ENCODE results near the gene ZC3H15.
"Not testable (repeated sequence)": the region's sequence is repeated elsewhere in the genome, so short reads cannot be mapped to it uniquely, and the experiment has no call there.

The ZC3H15 gene

DNA sequence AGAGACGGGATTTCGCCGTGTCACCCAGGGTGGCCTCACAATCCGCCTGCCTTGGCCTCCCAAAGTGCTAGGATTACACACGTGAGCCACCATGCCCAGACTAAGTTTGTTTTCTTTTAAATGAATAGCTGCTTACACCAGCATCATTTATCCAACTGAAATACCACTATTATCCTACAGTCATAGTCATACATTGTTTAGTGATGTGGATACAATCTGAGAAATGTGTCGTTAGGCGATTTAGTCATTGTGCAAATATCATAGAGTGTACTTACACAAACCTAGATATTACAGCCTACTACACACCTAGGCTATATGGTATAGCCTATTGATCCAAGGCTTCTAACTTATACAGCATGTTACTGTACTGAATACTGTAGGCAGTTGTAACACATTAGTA is 10.3 kb downstream of the ZC3H15 start:
- DNase-seq: no peak

DNA sequence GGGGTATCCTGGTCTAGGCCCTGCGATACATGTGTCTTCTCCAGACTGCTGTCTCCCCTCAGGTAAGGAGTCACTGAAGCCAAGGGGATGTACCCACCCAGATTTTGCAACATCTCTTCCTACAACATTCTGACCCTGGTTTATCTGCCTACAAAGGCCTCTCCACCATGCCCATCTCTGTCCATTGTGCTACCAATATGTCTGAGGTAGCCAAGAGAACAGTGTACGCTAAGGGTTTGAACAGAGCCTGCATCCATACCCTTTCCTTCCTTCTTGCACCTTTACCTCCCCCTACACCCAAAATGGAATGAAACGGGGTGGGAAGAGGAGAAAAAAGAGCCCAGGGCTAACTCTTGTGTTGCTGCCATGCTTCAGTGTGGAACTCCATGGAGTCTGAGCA is 11.9 kb downstream of the ZC3H15 start:
- no peak for DNase-seq

DNA sequence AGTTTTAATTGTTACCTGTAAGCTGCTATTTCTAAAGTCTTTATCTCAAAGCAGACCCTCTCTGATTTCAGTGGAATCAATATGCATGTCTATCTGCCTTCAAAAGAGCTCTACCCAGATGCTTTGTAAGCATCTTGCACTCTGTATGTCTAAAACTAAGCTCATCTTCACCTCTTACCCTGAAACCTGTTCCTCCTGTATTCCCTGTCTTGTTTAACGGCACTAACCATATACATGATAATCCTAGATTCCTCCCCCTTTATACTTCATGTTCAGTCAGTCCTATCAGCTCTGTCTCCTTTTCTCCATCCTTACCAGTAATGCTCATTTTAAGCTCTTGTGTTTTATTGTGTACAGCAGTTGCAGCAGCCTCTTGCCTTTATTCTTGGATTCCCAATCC is 12.8 kb downstream of the ZC3H15 start:
- no peak for DNase-seq

DNA sequence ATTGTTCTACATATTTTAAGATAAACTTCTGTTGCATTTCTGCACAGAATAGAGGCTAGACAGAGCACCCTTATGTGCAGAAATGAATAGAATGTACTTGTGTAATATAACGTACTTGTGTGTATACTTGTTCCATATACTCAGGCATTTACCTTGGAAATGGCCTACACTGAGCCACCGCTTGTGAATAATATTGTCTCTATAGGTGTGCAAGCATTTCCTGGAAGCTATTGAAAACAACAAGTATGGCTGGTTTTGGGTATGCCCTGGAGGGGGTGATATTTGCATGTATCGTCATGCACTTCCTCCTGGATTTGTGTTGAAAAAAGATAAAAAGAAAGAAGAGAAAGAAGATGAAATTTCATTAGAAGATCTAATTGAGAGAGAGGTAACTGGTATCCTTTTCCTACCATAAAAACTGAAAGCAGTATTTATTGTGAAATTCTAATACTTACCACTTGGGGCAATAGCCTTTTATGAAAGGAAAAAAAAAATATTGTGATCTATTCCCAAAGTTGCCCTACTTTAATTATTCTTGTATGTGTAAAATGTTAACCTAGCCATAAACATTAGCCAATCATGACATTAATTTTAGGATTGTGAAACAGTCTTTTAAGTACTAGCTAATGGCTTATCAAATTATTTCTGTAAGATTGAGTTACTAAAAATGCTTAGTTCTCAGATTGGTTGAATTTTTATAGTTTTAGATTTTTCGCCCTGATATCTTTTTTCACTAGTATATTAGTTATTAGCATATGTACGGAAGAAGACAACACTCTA is 18.0 kb downstream of the ZC3H15 start:
- DNase-seq: peak; percentile 36

DNA sequence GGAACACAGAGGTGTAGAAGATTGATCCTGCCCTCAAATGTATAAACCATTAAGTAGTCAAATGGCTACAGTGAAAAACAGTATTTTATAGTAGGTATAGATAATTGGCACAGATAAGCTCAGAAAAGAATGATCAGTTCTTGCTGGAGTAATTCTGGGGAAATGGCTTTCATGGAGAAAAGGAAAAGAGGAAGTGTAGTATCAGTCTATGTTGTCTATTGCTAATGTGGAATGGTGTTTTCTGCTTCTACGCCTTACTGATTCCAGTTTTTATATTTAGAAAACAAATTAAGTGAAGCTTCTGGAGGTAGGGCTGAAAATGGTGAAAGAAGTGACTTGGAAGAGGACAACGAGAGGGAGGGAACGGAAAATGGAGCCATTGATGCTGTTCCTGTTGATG is 22.2 kb downstream of the ZC3H15 start:
- DNase-seq: no peak

DNA sequence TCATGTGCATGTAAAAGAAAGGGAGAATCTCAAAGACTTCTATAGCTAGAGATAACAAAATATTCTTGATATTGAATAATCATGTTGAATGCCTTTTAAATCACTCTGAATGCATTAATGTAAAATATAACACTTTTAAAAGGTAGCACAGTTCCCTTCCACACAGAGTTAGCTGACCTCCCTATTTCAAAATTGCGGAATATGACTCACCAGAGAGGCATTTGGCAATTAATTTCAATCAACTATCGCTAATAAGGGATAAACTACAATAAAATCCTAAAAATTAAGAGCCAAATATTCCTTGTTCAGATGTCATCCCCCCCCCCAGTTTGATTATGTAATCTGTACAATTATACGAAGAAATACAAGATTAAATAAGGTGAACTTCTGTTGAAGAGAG is 29.3 kb downstream of the ZC3H15 start:
- peak; percentile 24 for DNase-seq

DNA sequence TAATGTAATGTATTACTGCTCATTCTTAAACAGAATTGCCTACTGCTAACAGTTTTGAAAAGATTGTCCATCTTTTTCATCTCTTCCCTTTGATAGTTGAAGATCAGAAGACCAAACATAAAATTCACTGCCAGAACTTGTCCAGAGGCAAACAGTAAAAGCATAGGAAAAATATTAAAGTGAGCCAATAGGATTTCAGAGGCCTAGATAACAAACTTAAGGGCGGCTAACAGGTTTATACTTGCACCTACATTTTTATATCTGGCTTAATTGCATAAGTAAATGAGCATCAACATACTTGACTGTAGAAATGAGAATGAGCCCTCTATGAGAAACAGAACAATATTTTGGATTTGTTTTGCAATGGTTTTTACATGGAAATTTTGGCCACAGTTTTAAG is 30.3 kb downstream of the ZC3H15 start:
- DNase-seq: no peak

DNA sequence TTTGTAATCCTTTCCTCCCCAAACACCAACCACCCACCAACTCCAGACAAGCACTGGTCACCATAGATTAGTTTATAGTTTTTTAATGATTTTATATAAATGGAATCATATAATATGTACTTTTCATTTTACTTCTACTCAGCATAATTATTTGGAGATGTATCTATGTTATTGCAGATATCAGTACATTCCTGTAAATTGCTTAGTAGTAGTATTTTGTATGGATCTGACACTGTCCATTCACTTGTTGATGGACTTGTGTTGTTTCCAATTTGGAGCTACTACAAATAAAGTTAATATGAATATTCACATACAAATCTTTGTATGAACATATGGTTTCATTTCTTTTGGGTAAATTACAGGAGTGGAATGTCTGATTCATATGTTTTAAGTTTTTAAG is 31.0 kb downstream of the ZC3H15 start:
- no peak for DNase-seq

DNA sequence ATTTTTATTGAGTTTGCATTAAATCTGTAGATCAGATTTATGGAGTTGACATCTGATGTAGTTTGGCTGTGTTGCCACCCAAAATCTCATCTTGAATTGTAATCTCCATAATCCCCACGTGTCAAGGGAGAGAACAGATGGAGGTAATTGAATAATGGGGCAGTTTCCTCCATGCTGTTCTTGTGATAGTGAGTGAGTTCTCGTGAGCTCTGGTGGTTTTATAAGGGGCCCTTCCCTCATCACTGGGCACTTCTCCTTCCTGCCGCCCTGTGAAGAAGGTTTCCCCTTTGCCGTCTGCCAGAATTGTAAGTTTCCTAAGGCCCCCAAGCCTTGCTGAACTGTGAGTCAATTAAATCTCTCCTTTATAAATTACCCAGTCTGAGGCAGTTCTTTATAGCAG is 32.2 kb downstream of the ZC3H15 start:
- no peak for DNase-seq

DNA sequence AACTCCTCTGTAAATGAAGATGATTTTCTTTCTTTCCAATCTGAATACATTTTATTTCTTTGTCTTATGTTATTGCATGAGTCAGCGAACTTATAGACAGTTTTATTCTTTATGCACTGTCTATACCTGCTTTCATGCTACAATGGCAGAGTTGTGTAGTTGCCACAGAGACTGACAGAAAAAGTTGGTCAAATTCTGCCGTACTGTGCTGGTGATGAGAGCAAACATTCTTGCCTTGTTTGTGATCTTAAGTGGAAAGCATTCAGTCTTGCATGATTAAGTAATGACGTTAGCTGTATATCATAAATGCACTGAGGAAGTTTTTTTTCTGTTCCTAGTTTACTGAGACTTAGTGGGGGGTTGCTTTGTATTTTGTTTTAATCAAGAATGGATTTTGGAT is 32.9 kb downstream of the ZC3H15 start:
- peak; percentile 9 for DNase-seq

DNA sequence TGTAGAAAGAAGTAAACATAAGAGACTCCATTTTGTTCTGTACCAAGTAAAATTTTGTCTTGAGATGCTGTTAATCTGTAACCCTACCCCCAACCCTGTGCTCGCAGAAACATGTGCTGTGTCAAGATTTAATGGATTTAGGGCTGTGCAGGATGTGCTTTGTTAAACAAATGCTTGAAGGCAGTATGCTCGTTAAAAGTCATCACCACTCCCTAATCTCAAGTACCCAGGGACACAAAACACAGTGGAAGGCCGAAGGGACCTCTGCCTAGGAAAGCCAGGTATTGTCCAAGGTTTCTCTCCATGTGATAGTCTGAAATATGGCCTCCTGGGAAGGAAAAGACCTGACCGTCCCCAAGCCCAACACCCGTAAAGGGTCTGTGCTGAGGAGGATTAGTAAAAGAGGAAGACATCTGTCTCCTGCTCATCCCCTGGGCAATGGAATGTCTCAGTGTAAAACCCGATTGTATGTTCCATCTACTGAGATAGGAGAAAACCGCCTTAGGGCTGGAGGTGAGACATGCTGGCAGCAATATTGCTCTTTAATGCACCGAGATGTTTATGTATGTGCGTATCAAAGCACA is 35.6 kb downstream of the ZC3H15 start:
- not testable (repeated sequence) for DNase-seq

DNA sequence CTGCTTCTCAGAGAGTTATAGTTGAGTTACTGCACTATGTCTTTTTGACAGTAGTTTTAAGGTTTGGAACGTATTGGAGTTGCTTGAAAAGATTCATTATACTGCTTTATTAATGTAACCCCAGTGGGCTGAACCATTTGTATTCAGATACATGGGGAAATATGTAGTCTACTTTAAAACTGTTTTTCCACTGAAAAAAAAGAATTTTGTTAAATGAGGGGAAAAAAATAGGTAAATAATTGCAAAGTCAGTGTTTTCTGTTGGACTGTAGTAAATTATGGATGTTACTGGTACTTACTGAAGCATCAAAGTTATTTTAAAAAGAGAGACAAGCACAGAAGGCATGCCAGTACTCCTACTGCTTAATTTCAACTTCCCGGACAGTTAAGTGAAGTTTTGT is 36.4 kb downstream of the ZC3H15 start:
- DNase-seq: no peak

DNA sequence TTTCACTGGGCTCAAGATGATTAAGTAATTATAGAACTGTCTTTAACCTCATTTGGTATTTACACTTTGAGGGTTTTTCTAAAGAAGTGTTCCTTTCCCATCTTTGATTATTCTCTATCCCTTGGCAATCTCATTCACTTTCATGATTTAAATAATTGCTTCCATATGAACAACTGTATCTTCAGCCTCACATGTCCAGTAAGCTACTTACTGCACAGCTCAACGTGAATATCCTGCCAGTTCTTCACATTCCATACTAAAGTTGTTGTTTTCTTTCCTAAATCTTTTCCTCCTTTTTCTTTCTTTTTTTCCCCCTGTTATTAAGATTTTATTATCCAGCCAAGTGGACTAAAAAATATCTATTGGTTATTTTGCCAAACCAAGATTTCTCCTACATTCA is 37.7 kb downstream of the ZC3H15 start:
- DNase-seq: no peak

DNA sequence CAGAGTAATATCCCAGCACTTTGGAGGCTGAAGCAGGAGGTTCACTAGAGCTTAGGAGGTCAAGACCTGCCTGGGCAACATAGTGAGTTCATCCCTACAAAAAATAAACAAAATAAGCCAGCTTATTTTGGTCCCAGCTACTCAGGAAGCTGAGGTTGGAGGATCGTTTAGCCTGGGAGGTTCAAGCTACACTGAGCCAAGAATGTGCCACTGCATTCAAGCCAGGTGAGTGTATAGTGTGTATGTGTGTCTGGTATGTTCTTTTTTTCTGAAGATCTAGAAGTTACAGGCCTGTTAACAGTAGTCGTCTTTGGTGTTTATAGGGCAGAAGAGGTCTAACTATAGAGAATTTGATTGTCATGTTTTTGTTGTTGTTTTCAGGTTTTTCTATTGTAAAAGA is 40.2 kb downstream of the ZC3H15 start:
- no peak for DNase-seq

DNA sequence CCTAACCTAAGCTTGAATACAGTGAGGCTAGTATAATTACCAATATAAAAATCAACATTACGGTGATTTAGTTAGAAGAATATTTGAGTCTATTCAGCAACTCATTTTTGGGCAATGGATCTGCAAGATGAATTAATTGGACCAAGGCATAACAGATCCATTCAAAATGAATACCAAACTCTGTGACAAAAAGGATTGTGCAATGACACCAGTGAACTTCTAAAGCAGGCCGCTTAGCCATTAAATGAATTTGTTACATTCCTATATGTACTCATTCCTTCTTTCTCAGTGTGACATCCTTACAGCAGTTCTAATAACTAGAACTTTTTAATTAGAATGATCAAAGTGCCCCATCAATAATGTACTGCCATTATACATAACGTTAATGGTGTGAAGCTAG is 44.3 kb downstream of the ZC3H15 start:
- DNase-seq: no peak

DNA sequence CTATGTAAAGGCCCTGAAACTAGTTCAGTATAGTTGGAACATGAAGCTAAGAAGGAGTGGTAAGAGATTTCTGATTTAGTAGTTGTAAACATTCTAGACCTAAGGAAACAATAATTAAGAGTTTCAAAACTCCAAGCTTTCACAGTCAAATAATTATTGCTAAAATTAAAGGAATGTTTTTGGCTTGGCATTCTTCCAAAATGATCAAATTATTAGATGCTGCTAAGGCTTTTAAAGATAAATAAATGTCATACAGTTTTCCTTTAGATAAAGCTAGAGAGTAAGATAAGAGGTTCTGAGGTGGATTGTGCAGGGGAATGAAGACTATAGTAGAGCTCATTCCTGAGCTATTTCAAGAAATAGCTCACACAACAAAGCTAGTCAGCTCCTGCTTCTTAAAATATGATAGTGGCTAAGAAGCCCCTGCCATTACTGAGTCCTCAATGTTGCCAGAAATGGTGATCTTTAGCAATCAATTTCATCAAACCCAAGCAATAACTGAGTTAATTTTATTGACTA is 45.3 kb downstream of the ZC3H15 start:
- no peak for DNase-seq

DNA sequence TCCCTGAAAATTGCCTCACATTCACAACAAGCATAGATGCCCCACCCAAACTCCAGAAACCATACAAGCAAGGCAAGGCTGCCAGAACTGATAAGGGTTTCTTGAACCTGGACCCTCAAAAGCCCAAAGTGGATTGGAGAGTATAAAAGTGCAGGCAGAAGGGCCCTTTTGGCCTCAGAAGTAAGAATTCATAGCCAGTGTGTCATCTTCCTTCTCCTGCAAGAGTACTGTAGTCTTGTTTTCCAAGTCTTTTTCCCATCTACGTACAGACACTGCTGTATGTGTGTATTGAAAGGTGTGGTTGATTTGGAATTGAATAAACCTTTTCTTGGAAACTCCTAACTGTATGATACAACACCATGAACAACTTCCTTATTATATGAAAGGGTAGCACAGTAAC is 46.8 kb downstream of the ZC3H15 start:
- no peak for DNase-seq

DNA sequence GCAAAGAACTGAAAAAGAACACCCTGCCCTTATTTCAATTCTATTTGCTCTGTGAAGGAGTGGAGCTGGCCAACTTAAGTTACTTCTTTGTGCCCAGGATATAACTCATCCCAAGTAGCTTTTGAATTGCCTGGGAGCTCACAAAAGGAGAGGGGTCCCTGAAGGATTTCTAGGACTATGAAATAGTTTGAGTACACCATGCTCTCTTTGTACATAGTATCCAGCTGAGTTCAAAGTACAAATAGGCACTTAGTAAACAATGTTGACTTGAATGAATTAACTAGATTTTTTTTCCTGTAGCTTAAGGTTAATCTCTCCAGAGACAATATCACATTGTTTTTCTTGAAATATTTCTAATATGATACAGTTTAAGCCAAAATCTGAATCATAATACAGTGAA is 47.7 kb downstream of the ZC3H15 start:
- no peak for DNase-seq

DNA sequence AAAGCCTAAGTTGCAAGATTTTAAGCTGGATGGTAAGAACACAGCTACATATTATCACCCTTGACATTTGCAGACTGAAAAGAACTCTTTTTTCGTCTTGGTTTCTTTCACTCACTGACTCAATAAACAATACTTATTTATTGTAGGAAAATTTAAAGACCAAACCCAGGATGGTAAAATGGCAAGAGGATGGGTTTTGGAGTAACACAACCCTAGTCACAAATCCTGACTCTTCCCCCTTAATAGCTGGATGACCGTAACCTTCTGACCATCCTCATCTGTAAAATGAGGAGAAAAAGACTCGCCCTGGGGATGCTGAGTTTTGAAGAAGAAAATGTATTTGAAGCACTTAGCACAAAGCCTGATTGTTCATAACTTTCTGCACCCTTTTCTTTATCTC is 48.3 kb downstream of the ZC3H15 start:
- no peak for DNase-seq

DNA sequence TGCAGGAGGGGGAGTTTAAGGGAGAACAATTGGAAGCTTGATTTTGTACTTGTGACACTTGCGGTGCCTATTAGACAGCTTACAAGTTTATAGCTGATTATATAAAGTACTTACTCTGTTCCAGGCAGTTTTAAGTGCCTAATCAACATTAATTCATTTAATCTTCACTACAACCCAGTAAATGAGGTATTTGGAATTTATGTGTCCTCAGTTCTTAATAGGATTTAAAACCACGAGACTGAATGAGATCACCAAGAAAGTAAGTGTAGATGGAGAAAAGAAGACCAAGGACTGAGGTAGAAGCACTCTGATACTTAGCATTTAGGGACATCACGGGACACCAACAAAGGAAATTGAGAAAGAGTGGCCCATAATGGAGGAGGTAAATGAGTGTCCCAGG is 49.8 kb downstream of the ZC3H15 start:
- no peak for DNase-seq

DNA sequence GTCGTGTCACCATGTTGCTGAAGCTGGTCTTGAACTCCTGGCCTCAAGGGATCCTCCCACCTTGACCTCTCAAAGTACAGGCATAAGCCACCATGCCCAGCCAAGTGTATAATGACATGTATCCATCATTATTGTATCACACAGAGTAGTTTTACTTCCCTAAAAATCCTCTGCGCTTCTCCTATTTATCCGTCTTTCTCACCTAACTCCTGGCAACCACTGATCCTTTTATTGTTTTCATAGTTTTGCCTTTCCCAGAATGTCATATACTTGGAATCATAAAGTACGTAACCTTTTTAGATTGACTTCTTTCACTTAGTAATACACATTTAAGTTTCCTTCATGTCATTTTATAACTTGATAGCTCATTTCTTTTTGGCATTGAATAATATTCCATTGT is 51.0 kb downstream of the ZC3H15 start:
- DNase-seq: no peak

DNA sequence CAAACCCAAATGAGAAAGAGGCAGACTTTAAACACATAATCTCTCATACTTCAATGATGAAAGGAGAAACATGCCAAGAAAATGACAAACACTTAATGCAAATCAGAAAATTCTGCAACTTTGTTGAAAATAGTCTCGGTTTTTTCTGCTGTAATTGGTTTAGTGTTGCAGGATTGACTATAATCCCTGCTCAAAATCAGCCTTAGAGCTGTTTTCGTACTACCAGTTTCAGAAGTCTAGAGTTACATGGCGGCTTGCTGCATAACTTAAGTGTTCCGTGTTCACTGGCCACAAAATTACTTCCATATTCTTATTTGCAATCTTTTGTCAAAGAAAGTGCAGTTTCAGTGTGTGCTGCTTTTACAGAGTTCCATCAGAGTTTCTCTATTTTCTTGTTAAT is 54.9 kb downstream of the ZC3H15 start:
- DNase-seq: no peak

DNA sequence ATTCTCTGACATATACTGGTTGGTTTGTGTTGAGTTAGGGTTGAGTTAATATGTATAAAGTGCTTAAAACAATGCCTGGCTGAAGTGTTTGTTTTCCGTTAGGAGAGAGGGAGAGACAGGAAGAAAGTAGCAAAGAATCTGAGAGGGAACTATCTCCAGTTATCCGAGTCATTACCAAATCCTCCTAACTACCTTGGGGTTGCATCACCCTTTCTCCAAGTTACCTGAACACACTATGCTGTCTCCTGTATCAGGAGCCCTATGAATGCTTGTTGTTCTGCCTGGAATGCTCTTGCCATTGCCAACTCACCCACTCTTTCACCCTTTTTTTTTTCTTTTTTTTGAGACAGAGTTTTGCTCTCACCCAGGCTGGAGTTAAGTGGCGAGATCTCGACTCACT is 55.9 kb downstream of the ZC3H15 start:
- no peak for DNase-seq

DNA sequence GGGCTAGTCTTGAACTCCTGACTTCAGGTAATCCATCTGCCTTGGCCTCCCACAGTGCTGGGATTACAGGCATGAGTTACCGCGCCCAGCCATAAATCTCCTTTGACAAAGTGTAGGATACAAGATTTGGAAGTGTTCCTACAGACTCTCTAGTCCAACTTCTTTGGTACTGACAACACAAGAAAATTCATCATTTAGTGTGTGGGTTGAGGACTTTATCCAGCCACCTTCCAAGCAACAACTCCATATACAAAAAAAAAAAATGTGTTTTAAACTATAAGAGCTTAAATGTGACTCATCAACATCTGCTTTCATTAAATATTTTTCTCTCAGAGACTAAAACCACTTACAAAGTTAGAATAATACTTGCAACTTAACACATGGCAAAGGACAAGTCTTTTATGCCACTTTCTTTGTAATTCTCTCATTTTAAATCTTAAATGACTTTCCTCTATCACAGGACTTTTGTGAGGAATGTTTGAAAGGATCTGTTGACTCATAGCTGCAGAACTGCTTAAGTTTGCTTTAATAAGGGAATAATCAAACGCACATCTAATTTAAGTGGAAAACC is 57.6 kb downstream of the ZC3H15 start:
- peak; percentile 50 for DNase-seq
